Mesenchymal stem cell (in vitro differentiated cells and primary cell): Measurements from ENCODE around the gene GFOD1.
"Not testable (repeated sequence)": the region's sequence is repeated elsewhere in the genome, so short reads cannot be mapped to it uniquely, and the experiment has no call there.

ENCODE experiments used
- DNase-seq: peaks from one replicate; pipeline ENCODE4 v3.0.0-alpha.2; 2013
- H2AFZ ChIP-seq: one replicate; pipeline ENCODE4 v1.6.1; 2013; ENCODE audit warnings: low read depth, mild to moderate bottlenecking, control low read depth, inconsistent platforms, low read length, moderate library complexity
- H2AK5ac ChIP-seq: 2 replicates; pipeline ENCODE4 v1.6.1; 2013; ENCODE audit warnings: low read length, moderate library complexity, mild to moderate bottlenecking, inconsistent platforms; ENCODE audit not compliant: severe bottlenecking
- H2BK120ac ChIP-seq: one replicate; pipeline ENCODE4 v1.6.1; 2013; ENCODE audit warnings: low read depth, mild to moderate bottlenecking, inconsistent platforms, low read length, moderate library complexity
- H2BK12ac ChIP-seq, 2 experiments: one replicate each; pipeline ENCODE4 v1.6.1; 2013; ENCODE audit warnings: inconsistent platforms in 2 of 2, low read length in 2 of 2, mild to moderate bottlenecking in 2 of 2, moderate library complexity in 2 of 2, control low read depth in 1 of 2
- H2BK15ac ChIP-seq: one replicate; pipeline ENCODE4 v1.6.1; 2013; ENCODE audit warnings: mild to moderate bottlenecking, low read depth, inconsistent platforms; ENCODE audit not compliant: poor library complexity, severe bottlenecking
- H2BK5ac ChIP-seq: 2 replicates; pipeline ENCODE4 v1.6.1; 2013; ENCODE audit warnings: low read depth, mild to moderate bottlenecking, low read length, control low read depth, inconsistent platforms; ENCODE audit not compliant: poor library complexity, severe bottlenecking
- H3K14ac ChIP-seq, 2 experiments: one replicate each; pipeline ENCODE4 v1.6.1; 2013; ENCODE audit warnings: inconsistent platforms in 2 of 2, low read length in 2 of 2, control low read depth in 1 of 2, mild to moderate bottlenecking in 1 of 2, moderate library complexity in 1 of 2
- H3K18ac ChIP-seq, 2 experiments: one replicate each; pipeline ENCODE4 v1.6.1; 2013; ENCODE audit warnings: inconsistent platforms in 2 of 2, low read length in 2 of 2, control low read depth in 1 of 2, low read depth in 1 of 2, mild to moderate bottlenecking in 1 of 2
- H3K23ac ChIP-seq, 2 experiments: one replicate each; pipeline ENCODE4 v1.6.1; 2013; ENCODE audit warnings: inconsistent platforms in 2 of 2, low read length in 2 of 2, mild to moderate bottlenecking in 2 of 2, moderate library complexity in 2 of 2, control low read depth in 1 of 2
- H3K27ac ChIP-seq: 2 replicates; pipeline ENCODE4 v1.5.1; 2013; ENCODE audit warnings: mild to moderate bottlenecking, moderate library complexity, low read length, control low read depth, inconsistent platforms; ENCODE audit not compliant: poor library complexity, severe bottlenecking
- H3K27me3 ChIP-seq, 2 experiments: 2 replicates each; pipeline versions ENCODE4 v1.6.1 to v1.7.0; 2013; ENCODE audit warnings: low read length in 2 of 2, mild to moderate bottlenecking in 2 of 2, moderate library complexity in 2 of 2, control low read depth in 1 of 2, inconsistent platforms in 1 of 2; ENCODE audit not compliant: control insufficient read depth in 1 of 2, insufficient read depth in 1 of 2
- H3K36me3 ChIP-seq, 2 experiments: 2 replicates each; pipeline versions ENCODE4 v1.6.1 to v1.7.0; 2013; ENCODE audit warnings: low read length in 2 of 2, control low read depth in 1 of 2, inconsistent platforms in 1 of 2, low read depth in 1 of 2, mild to moderate bottlenecking in 1 of 2; ENCODE audit not compliant: insufficient read depth in 2 of 2, control insufficient read depth in 1 of 2
- H3K4ac ChIP-seq, 2 experiments: one replicate each; pipeline ENCODE4 v1.6.1; 2013; ENCODE audit warnings: inconsistent platforms in 2 of 2, low read length in 2 of 2, mild to moderate bottlenecking in 2 of 2, moderate library complexity in 2 of 2, control low read depth in 1 of 2, low read depth in 1 of 2
- H3K4me1 ChIP-seq: 2 replicates; pipeline ENCODE4 v1.6.1; 2013; ENCODE audit warnings: low read depth, low read length, control low read depth; ENCODE audit not compliant: control insufficient read depth, insufficient read depth
- H3K4me2 ChIP-seq: 2 replicates; pipeline ENCODE4 v1.6.1; 2013; ENCODE audit warnings: low read length, mild to moderate bottlenecking, inconsistent platforms; ENCODE audit not compliant: poor library complexity, severe bottlenecking
- H3K4me3 ChIP-seq, 2 experiments: 2 replicates each; pipeline versions ENCODE4 v1.5.1 to v1.7.0; 2013; ENCODE audit warnings: low read length in 2 of 2, mild to moderate bottlenecking in 2 of 2, control low read depth in 1 of 2, low read depth in 1 of 2; ENCODE audit not compliant: insufficient read depth in 1 of 2
- H3K79me1 ChIP-seq: replicated peaks from 2 replicates; pipeline ENCODE4 v1.6.1; 2013; ENCODE audit warnings: mild to moderate bottlenecking, control low read depth, low read length, inconsistent platforms; ENCODE audit not compliant: poor library complexity, severe bottlenecking
- H3K9ac ChIP-seq: 2 replicates; pipeline ENCODE4 v1.7.0; 2013; ENCODE audit warnings: mild to moderate bottlenecking, low read length, moderate library complexity
- H3K9me3 ChIP-seq: 2 replicates; pipeline ENCODE4 v1.7.0; 2013; ENCODE audit warnings: mild to moderate bottlenecking, low read length; ENCODE audit not compliant: control insufficient read depth
- H4K8ac ChIP-seq: one replicate; pipeline ENCODE4 v1.6.1; 2013; ENCODE audit warnings: inconsistent platforms, mild to moderate bottlenecking, low read length, moderate library complexity
- H4K91ac ChIP-seq: one replicate; pipeline ENCODE4 v1.6.1; 2013; ENCODE audit warnings: mild to moderate bottlenecking, low read length, inconsistent platforms
- WGBS: methylation state at CpG from one replicate; pipeline ENCODE4 v1.1.7; 2013; ENCODE audit warnings: mixed read lengths; 5-methylcytosine and 5-hydroxymethylcytosine counted together

The GFOD1 gene

GRCh38 chr6:13435477-13436246 lies 51.7 kb downstream of the GFOD1 start:
- DNase-seq, result no peak
- no peak overlapping the region for H3K27ac ChIP-seq
- WGBS, result 75% methylated on average over 1 of the region's 4 CpGs

DNA sequence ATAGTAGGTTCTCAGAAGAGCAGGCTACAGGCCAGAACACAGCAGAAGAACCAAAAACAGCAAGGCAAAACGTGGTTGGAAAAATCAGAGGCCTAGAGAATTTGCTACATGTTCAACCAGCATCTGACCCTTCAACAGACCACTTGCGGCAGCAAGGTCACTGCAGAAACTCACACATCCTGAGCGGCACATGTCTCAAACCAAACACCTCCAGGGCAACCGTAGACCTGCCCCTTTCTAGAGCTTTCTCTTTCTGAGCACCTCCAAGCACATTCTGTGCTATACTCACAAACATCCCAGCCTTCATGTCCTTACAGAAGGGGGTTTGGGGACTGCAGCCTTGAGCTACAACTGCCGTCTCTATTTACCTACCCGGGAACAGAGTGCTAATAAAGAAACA lies 52.6 kb downstream of the GFOD1 start:
- H3K14ac ChIP-seq, result no peak overlapping the region
- no peak overlapping the region for H3K27ac ChIP-seq
- H3K4me2 ChIP-seq, result no peak overlapping the region
- H2AK5ac ChIP-seq, result no peak overlapping the region
- H2BK12ac ChIP-seq, result no peak overlapping the region
- H3K79me1 ChIP-seq, result peaks cover 1% of the 10 kb centered on the region
- no peaks in the 10 kb centered on the region for H3K4me1 ChIP-seq
- no peaks in the 10 kb centered on the region for H3K9me3 ChIP-seq
- no peaks in the 10 kb centered on the region for H3K36me3 ChIP-seq
- DNase-seq, result no peak
- H2BK5ac ChIP-seq, result no peak overlapping the region
- no peak overlapping the region for H3K23ac ChIP-seq
- no peak overlapping the region for H4K8ac ChIP-seq
- H3K4me3 ChIP-seq, result no peak overlapping the region
- no peak overlapping the region for H4K91ac ChIP-seq
- no peaks in the 10 kb centered on the region for H3K27me3 ChIP-seq
- H2AFZ ChIP-seq, result no peak overlapping the region
- no peak overlapping the region for H2BK120ac ChIP-seq
- H2BK15ac ChIP-seq, result no peak overlapping the region
- WGBS, result 94% methylated on average over 4 of the region's 6 CpGs
- H3K4ac ChIP-seq, result no peak overlapping the region
- H3K18ac ChIP-seq, result no peak overlapping the region
- H3K9ac ChIP-seq, result no peak overlapping the region

More at GRCh38 chr6:13435477-13436246, 51.7 kb downstream of the GFOD1 start:
- Histone ChIP-seq H3K14ac (no peak overlapping the region), H3K27me3 (no peaks in the 10 kb centered on the region), H3K9me3 (no peaks in the 10 kb centered on the region), H3K23ac (no peak overlapping the region), H2BK12ac (no peak overlapping the region), H3K4me1 (no peaks in the 10 kb centered on the region), H2BK5ac (no peak overlapping the region), H2AFZ (no peak overlapping the region), H3K4ac (no peak overlapping the region), H3K4me2 (no peak overlapping the region), H3K79me1 (peaks cover 1% of the 10 kb centered on the region), H2BK15ac (no peak overlapping the region), H3K36me3 (no peaks in the 10 kb centered on the region), H4K8ac (no peak overlapping the region), H2AK5ac (no peak overlapping the region), H3K4me3 (no peak overlapping the region), H4K91ac (no peak overlapping the region), H3K9ac (no peak overlapping the region), H2BK120ac (no peak overlapping the region), H3K18ac (no peak overlapping the region)

GRCh38 chr6:13434135-13434775 lies 53.1 kb downstream of the GFOD1 start:
- H2BK5ac ChIP-seq, H3K4ac ChIP-seq, H4K8ac ChIP-seq, H2BK12ac ChIP-seq, H2BK15ac ChIP-seq, H3K9ac ChIP-seq, H3K36me3 ChIP-seq, H3K18ac ChIP-seq, H4K91ac ChIP-seq, H3K27ac ChIP-seq, H3K4me1 ChIP-seq, H2BK120ac ChIP-seq, DNase-seq, H3K14ac ChIP-seq, H2AK5ac ChIP-seq, H2AFZ ChIP-seq, H3K9me3 ChIP-seq, H3K27me3 ChIP-seq, H3K4me2 ChIP-seq, H3K79me1 ChIP-seq, H3K23ac ChIP-seq, H3K4me3 ChIP-seq: not testable (repeated sequence)

GRCh38 chr6:13433709-13434121 lies 53.7 kb downstream of the GFOD1 start:
- Histone ChIP-seq H3K4me2 (no peak overlapping the region), H3K79me1 (peaks cover 3% of the 10 kb centered on the region), H3K9me3 (no peaks in the 10 kb centered on the region), H3K9ac (no peak overlapping the region), H2BK120ac (no peak overlapping the region), H3K4me1 (no peaks in the 10 kb centered on the region), H3K18ac (no peak overlapping the region), H2BK12ac (no peak overlapping the region), H3K4ac (no peak overlapping the region), H3K27me3 (no peaks in the 10 kb centered on the region), H3K27ac (no peak overlapping the region), H2AFZ (no peak overlapping the region), H4K91ac (no peak overlapping the region), H4K8ac (no peak overlapping the region), H3K14ac (no peak overlapping the region), H2AK5ac (no peak overlapping the region), H3K4me3 (no peak overlapping the region), H3K36me3 (no peaks in the 10 kb centered on the region), H2BK5ac (no peak overlapping the region), H3K23ac (no peak overlapping the region), H2BK15ac (no peak overlapping the region)
- no peak for DNase-seq
- 86% methylated on average over 5 of the region's 5 CpGs for WGBS
